Peyer's patch (tissue), 4 donors: ENCODE data around the gene UCK1. TPM values are rescaled to one million over a fixed set of nuclear protein-coding genes. Genes with fewer than 3 reads are reported as not detected.
A peak's percentile ranks its signal among the peaks of the same experiment; 100 is the strongest.

Experiments used
- DNase-seq, 3 donors: peaks; one replicate each; pipeline ENCODE4 v3.0.0-alpha.2; 2017 to 2019
- H3K27ac ChIP-seq, 4 donors: fragments of 200-600 bp; sonication (generic); one replicate each; pipeline ENCODE4 v1.5.1; 2016 to 2019
- H3K27me3 ChIP-seq, 2 donors: fragments of 200-600 bp; sonication (generic); one replicate each; pipeline ENCODE4 v1.5.1; 2019
- H3K36me3 ChIP-seq, 3 donors: fragments of 200-600 bp; sonication (generic); one replicate each; pipeline ENCODE4 v1.5.1; 2016 to 2019
- H3K4me1 ChIP-seq, 4 donors: fragments of 200-600 bp; sonication (generic); one replicate each; pipeline ENCODE4 v1.5.1; 2016 to 2019
- H3K4me3 ChIP-seq, 4 donors: fragments of 200-600 bp; sonication (generic); 1 replicate in 3 of 4; 2 replicates in 1 of 4; pipeline ENCODE4 v1.5.1; 2016 to 2019; ENCODE audit warnings: mild to moderate bottlenecking in 1 of 4
- H3K9me3 ChIP-seq, 4 donors: fragments of 200-600 bp; sonication (generic); one replicate each; pipeline ENCODE4 v1.5.1; 2016 to 2019; ENCODE audit warnings: mild to moderate bottlenecking in 1 of 4
- CTCF ChIP-seq, 6 experiments: fragments of 450-650 bp in 4 of 6; fragments of 200-600 bp in 2 of 6; sonication (generic) in 1 of 6; IDR thresholded peaks; one replicate each; pipeline ENCODE4 v1.5.1; 2017 to 2019; ENCODE audit warnings: antibody characterized with exemption in 6 of 6, mild to moderate bottlenecking in 3 of 6, moderate library complexity in 1 of 6
- POLR2A ChIP-seq, 2 donors: fragments of 450-650 bp; IDR thresholded peaks; one replicate each; pipeline ENCODE4 v1.5.1; 2017; ENCODE audit warnings: antibody characterized with exemption in 2 of 2, mild to moderate bottlenecking in 2 of 2, moderate library complexity in 2 of 2
- total RNA-seq, 4 donors: library from RNA; depleted of rRNA; stranded (reverse); fragments of >200 nt; gene quantifications; one replicate each; pipeline ENCODE4 v1.1.0, GENCODE V29; 2016

Gene UCK1
- total RNA-seq, 4 donors from 2014 or later = 20.6 to 37.2 (median 31.1) TPM

- no peak overlapping the region for H3K4me3 ChIP-seq
- TF ChIP-seq CTCF (IDR thresholded peaks at IDR 0.05) (no peak), POLR2A (IDR thresholded peaks at IDR 0.05) (no peak)
Measured at GRCh38 chr9:131511416-131511815, 19.6 kb downstream of the UCK1 start.

DNA sequence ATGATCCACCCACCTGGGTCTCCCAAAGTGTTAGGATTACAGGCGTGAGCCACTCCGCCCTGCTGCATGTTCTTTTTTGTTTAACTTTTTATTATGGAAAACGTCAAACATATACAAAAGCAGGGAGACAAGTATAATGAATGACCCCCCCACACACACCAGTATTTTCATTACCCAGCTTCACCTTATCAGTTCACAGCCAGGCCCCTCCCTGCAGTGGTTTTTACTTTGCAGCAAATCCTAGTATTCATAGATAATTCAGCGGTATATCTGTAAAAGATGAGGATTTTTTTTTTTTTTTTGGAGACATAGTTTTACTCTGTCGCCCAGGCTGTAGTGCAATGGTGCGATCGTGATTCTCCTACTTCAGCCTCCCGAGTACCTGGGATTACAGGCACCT, 26.1 kb downstream of the UCK1 start:
- H3K27me3 ChIP-seq = no peaks in the 10 kb centered on the region
- no peak for DNase-seq
- H3K9me3 ChIP-seq = no peaks in the 10 kb centered on the region
- peaks cover 0 to 21% (median 0%) of the 10 kb centered on the region in 3 donors for H3K36me3 ChIP-seq
- peaks cover 0 to 29% (median 2%) of the 10 kb centered on the region in 4 donors for H3K4me1 ChIP-seq
- no peak for TF ChIP-seq POLR2A (IDR thresholded peaks at IDR 0.05)
- no peak for TF ChIP-seq CTCF (IDR thresholded peaks at IDR 0.05)
- no peak overlapping the region for H3K4me3 ChIP-seq
- no peak overlapping the region for H3K27ac ChIP-seq

More at GRCh38 chr9:131511416-131511815, 19.6 kb downstream of the UCK1 start:
- no peak overlapping the region for H3K27ac ChIP-seq
- no peaks in the 10 kb centered on the region for H3K27me3 ChIP-seq
- H3K4me1 ChIP-seq = no peaks in the 10 kb centered on the region
- H3K9me3 ChIP-seq = no peaks in the 10 kb centered on the region
- DNase-seq = no peak
- peaks cover 0 to 79% (median 0%) of the 10 kb centered on the region in 3 donors for H3K36me3 ChIP-seq

- TF ChIP-seq POLR2A (IDR thresholded peaks at IDR 0.05) = no peak
- TF ChIP-seq CTCF (IDR thresholded peaks at IDR 0.05) = no peak
- Histone ChIP-seq H3K27ac (peak overlapping the region in 1 of 4 donors; percentile 82), H3K27me3 (no peaks in the 10 kb centered on the region), H3K9me3 (no peaks in the 10 kb centered on the region), H3K4me3 (peak overlapping the region; percentile 73 to 92 (median 84)), H3K4me1 (peaks cover 0 to 29% (median 2%) of the 10 kb centered on the region in 4 donors), H3K36me3 (peaks cover 0 to 16% (median 0%) of the 10 kb centered on the region in 3 donors)
- peak in 1 of 3 donors; percentile 62 for DNase-seq
Measured at GRCh38 chr9:131503626-131504465, 27.2 kb downstream of the UCK1 start.

DNA sequence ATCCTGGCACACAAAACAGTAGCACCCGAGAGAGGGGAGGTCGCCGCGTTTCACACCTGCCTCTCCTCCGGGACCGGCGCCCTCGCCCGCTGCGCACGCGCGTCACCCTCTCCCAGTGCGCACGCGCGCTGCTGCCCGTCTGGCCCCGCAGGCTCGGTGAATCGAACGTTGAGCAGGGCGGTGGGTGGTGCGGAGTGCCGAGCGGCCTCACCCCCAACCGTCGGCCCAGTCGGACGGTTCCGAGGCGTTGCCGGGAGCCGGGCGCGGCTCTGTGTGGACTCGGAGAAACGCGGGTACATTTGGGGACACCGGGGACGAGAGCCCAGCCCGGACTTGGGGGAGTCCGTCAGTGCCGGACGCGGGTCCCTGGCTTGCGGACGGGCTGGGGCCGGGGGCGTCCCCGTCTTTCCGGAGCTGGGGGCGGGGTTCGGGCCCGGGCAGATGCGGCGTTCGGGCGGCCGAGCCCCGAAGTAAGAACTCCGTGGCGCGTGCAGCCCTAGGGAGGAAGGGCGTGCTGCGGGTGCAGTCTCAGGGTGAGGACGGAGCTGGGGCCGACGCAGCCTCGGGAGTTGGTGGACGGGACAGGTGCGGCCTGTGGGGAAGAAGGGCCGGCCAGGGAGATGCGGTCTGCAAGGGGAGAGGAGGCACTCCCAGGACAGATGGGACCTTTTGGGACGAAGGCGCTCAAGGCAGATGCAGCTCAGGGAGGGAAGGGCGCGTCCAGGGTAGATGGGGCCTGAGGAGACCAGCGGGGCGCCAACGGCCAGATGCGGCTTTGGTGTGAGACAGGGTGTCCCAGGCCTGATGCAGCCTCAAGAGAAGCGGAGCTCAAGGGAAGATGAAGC, 28.1 kb downstream of the UCK1 start, which contains the start of gene POMT1:
Gene POMT1 (plus strand): TSS at position 138 of the 845 bp plus-strand sequence. CDS start 1,301 bp downstream, outside the sequence.
- peaks cover 0 to 29% (median 2%) of the 10 kb centered on the region in 4 donors for H3K4me1 ChIP-seq
- peak; percentile 82 to 93 (median 90) for DNase-seq
- no peaks in the 10 kb centered on the region for H3K9me3 ChIP-seq
- no peaks in the 10 kb centered on the region for H3K27me3 ChIP-seq
- peaks cover 0 to 21% (median 0%) of the 10 kb centered on the region in 3 donors for H3K36me3 ChIP-seq
- TF ChIP-seq CTCF (IDR thresholded peaks at IDR 0.05) (peak in 2 of 6 experiments; percentile 3), POLR2A (IDR thresholded peaks at IDR 0.05) (peak in 1 of 2 donors; percentile 57)
- peak within 1 kb of the TSS; percentile 73 to 92 (median 84) for H3K4me3 ChIP-seq
- H3K27ac ChIP-seq = peak within 1 kb of the TSS; percentile 39 to 82 (median 72)

DNA sequence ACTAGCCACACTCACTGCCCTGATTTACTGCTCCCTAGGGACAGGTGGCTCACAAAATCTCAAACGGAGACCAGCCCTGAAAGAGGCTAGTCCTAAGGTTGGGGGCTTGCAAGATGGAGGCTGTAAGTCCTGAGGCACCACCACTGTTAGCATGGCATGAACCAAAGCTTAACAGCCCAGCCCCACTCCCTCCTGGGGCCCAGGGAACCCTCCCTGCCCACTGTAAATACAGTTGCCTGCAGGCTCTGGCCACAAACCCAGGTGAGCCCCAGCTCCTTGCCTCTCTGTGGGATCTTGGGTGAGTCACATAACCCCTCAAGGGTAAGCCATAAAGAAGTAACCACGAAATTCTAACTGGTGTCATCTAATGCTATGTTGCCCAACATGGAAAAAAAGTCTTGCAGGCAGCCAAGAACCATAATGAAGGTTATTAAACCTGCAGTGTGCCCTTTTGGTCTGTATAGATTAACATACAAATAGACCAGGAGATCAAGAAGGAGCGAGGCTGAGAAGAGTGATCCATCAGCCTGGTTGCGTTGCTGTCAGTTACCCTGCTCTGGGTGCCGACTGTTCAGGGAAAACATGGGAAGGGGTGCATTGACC, 30.0 kb downstream of the UCK1 start:
- Histone ChIP-seq H3K27me3 (no peaks in the 10 kb centered on the region), H3K27ac (peak overlapping the region in 2 of 4 donors; percentile 16 to 53), H3K4me3 (no peak overlapping the region), H3K9me3 (no peaks in the 10 kb centered on the region), H3K4me1 (peaks cover 0 to 36% (median 2%) of the 10 kb centered on the region in 4 donors), H3K36me3 (peaks cover 0 to 34% (median 0%) of the 10 kb centered on the region in 3 donors)
- TF ChIP-seq POLR2A (IDR thresholded peaks at IDR 0.05) (no peak), CTCF (IDR thresholded peaks at IDR 0.05) (no peak)
- no peak for DNase-seq
